Measurements from ENCODE around the gene B4GALNT4. TPM values are rescaled to one million over a fixed set of nuclear protein-coding genes. Genes with fewer than 3 reads are reported as not detected.

The B4GALNT4 gene
- total and polyA plus RNA-seq, 2 of the 13 experiments (the other 11 are each of a cell fraction or from before 2014, with no cell fraction given) = 30.5 to 50.1 TPM

GRCh38 chr11:336659-337198, 32.6 kb upstream of the B4GALNT4 start (continued):
- TF ChIP-seq THAP9 (CRISPR knock-in tag; IDR thresholded peaks at IDR 0.05; ENCODE audit: borderline replicate concordance) = no peak

- no peak for ATAC-seq
- no peak for DNase-seq (ENCODE audit: low spot score)
- no peak for FAIRE-seq
- no peaks in the 10 kb centered on the region for H3K79me2 ChIP-seq (ENCODE audit: insufficient read depth, low read length)
- TF ChIP-seq SATB2 (CRISPR knock-in tag; IDR thresholded peaks at IDR 0.05) = no peak
- no peak for TF ChIP-seq TBL1XR1 (IDR thresholded peaks at IDR 0.05; ENCODE audit: borderline replicate concordance, low read length, partially characterized antibody)
- no peak for TF ChIP-seq HNRNPUL1 (IDR thresholded peaks at IDR 0.05; ENCODE audit: low read depth, low read length)
- no peak for TF ChIP-seq ZNF510 (CRISPR knock-in tag; IDR thresholded peaks at IDR 0.05; ENCODE audit: low read depth)
- TF ChIP-seq ZNF282 (IDR thresholded peaks at IDR 0.05; ENCODE audit: partially characterized antibody) = no peak
- no peak for TF ChIP-seq SRY (CRISPR knock-in tag; IDR thresholded peaks at IDR 0.05)
- intact Hi-C loops (cut with micrococcal nuclease; ENCODE audit: unreplicated experiment) = no loop called here
- peaks cover 23% of the 10 kb centered on the region for H3K4me1 ChIP-seq (ENCODE audit: insufficient read depth, low read length)
- ChIA-PET POLR2A (interaction anchor here (2.6 to 3.0 kb wide), 2 partner anchors 10 to 16 kb away, joined by 8 read pairs; no protein-coding TSS in a partner anchor), CTCF (ENCODE audit: low intra/inter-chr PET ratio, low total read pairs) (no interaction called here)
- H3K27me3 ChIP-seq (ENCODE audit: control insufficient read depth in 1 of 2, insufficient read depth in 2 of 2, low read length in 2 of 2) = peaks cover 0 to 13% of the 10 kb centered on the region in 2 experiments; a peak in 3 of 5 replicates
- no TSS peak for BruUV-seq (replicated peaks)
- no peak overlapping the region for H3K4me2 ChIP-seq (ENCODE audit: low read depth, low read length)
- no peak overlapping the region for H3K9ac ChIP-seq (ENCODE audit: insufficient read depth, low read depth, low read length)
- H2AFZ ChIP-seq (ENCODE audit: low read length) = no peak overlapping the region
- in situ Hi-C loops (cut with HindIII; ENCODE audit: extremely low pct_ligation_motif_present, low pct_unique_long_range_greater_than_20kb) = no loop called here
- H3K27ac ChIP-seq (ENCODE audit: extremely low read length, insufficient read depth, low read length) = no peak overlapping the region
- no peaks in the 10 kb centered on the region for H4K20me1 ChIP-seq (ENCODE audit: insufficient read depth, low read length)
- no peaks in the 10 kb centered on the region for H3K36me3 ChIP-seq (replicated peaks in 1 of 2; ENCODE audit: control insufficient read depth in 1 of 2, insufficient read depth in 2 of 2, low read length in 2 of 2)
- H3K9me3 ChIP-seq (ENCODE audit: low read length) = no peaks in the 10 kb centered on the region
- 59% methylated on average over 6 of the region's 6 CpGs for WGBS (ENCODE audit: low lambda C conversion rate)
- no peak overlapping the region for H3K4me3 ChIP-seq (replicated peaks in 1 of 3; ENCODE audit: insufficient read depth in 1 of 3, low read depth in 2 of 3, low read length in 3 of 3)
Observed at GRCh38 chr11:337711-338110, 31.6 kb upstream of the B4GALNT4 start.
